Measurements from ENCODE around the gene C1orf87. TPM values are rescaled to one million over a fixed set of nuclear protein-coding genes. Genes with fewer than 3 reads are reported as not detected.

C1orf87 gene
- total and polyA plus RNA-seq, 11 donors: not detected

GRCh38 chr1:59994302-59995198, 79.0 kb downstream of the C1orf87 start:
- TF ChIP-seq POLR2A (IDR thresholded peaks at IDR 0.05): no peak
- TF ChIP-seq CTCF (IDR thresholded peaks at IDR 0.05): no peak
- 67 to 75% (median 68%) methylated on average over 4 of the region's 4 CpGs for WGBS, 4 donors
- H3K27ac ChIP-seq: peak overlapping the region in 5 of 12 donors; percentile 6 to 81 (median 32)
- no peak overlapping the region for H3K4me3 ChIP-seq
- no peaks in the 10 kb centered on the region for H3K9me3 ChIP-seq
- intact Hi-C loops (cut with DNase I): loop anchor here in 1 of 10 donors (10.0 kb wide), 1 partner anchor 70 kb away; no protein-coding TSS in a partner anchor
- peaks cover 0 to 10% (median 0%) of the 10 kb centered on the region in 12 donors for H3K4me1 ChIP-seq
- ATAC-seq (peak; percentile 84 to 94 (median 87)), DNase-seq (peak in 3 of 5 donors; percentile 21 to 37 (median 36))
- H3K27me3 ChIP-seq: peaks cover 0 to 5% (median 0%) of the 10 kb centered on the region in 9 donors
- no peaks in the 10 kb centered on the region for H3K36me3 ChIP-seq

DNA sequence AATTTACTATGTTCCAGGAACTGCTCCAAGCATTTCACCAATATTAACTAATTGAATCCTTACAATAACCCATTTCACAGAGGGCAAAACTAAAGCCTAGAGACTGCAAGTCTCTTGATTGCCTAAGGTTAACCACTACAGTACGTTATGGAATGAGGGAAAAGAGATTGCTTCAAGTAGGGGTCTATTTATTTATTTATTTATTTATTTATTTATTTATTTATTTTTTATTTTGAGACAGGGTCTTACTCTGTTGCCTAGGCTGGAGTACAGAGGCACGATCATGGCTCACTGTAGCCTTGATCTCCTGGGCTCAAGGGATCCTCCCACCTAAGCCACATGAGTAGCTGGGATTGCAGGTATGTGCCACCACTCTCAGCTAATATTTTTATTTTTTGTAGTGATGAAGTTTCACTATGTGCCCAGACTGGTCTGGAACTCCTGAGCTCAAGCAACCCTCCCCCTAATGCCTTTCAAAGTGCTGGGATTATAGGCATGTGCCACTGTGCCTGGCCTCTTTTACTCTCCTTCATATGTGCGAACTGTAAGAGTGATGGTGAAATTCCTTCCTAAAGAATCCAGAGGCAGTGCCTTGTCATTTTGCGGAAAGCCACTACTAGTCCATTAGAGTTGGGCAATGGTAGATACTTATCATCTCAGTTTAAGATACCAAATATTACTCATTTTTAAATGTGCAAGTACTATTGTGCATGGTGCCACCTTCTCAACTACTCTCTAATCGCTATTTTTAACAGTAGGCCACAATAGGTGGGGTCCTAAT, 81.3 kb downstream of the C1orf87 start:
- Histone ChIP-seq H3K36me3 (no peaks in the 10 kb centered on the region), H3K4me3 (no peak overlapping the region), H3K27me3 (peaks cover 0 to 10% (median 0%) of the 10 kb centered on the region in 9 donors), H3K4me1 (peaks cover 0 to 10% (median 0%) of the 10 kb centered on the region in 12 donors), H3K9me3 (no peaks in the 10 kb centered on the region), H3K27ac (no peak overlapping the region)
- DNase-seq (no peak), ATAC-seq (no peak)
- intact Hi-C loops (cut with DNase I): loop anchor here in 1 of 10 donors (10.0 kb wide), 1 partner anchor 73 kb away; no protein-coding TSS in a partner anchor
- 74 to 78% (median 76%) methylated on average over 5 of the region's 5 CpGs for WGBS, 4 donors
- no peak for TF ChIP-seq CTCF (IDR thresholded peaks at IDR 0.05)
- TF ChIP-seq POLR2A (IDR thresholded peaks at IDR 0.05): no peak

GRCh38 chr1:59990470-59990869, 83.1 kb downstream of the C1orf87 start:
- 36 to 52% (median 46%) methylated on average over 9 of the region's 9 CpGs for WGBS, 4 donors
- no peak for ATAC-seq
- intact Hi-C loops (cut with DNase I): loop anchor here in 1 of 10 donors (10.0 kb wide), 1 partner anchor 74 kb away; no protein-coding TSS in a partner anchor
- no peak overlapping the region for H3K4me3 ChIP-seq
- TF ChIP-seq POLR2A (IDR thresholded peaks at IDR 0.05) (no peak), CTCF (IDR thresholded peaks at IDR 0.05) (no peak)
- H3K9me3 ChIP-seq: no peaks in the 10 kb centered on the region
- H3K4me1 ChIP-seq: peaks cover 0 to 4% (median 0%) of the 10 kb centered on the region in 12 donors
- peaks cover 0 to 14% (median 0%) of the 10 kb centered on the region in 9 donors for H3K27me3 ChIP-seq
- no peak overlapping the region for H3K27ac ChIP-seq
- H3K36me3 ChIP-seq: no peaks in the 10 kb centered on the region
- DNase-seq: no peak

Measured in heart left ventricle (tissue), 16 donors.